Lower leg skin (tissue), 3 donors: ENCODE results near the gene GPHA2.

Source experiments
- CTCF ChIP-seq, 3 donors: fragments of 450-650 bp; IDR thresholded peaks; one replicate each; pipeline ENCODE4 v1.5.1; 2016; ENCODE audit warnings: antibody characterized with exemption in 3 of 3, mild to moderate bottlenecking in 3 of 3, moderate library complexity in 2 of 3
- POLR2A ChIP-seq, 2 donors: fragments of 450-650 bp; IDR thresholded peaks; one replicate each; pipeline ENCODE4 v1.6.1; 2016 to 2017; ENCODE audit warnings: antibody characterized with exemption in 2 of 2, mild to moderate bottlenecking in 1 of 2, moderate library complexity in 1 of 2

- TF ChIP-seq CTCF (IDR thresholded peaks at IDR 0.05) (no peak), POLR2A (IDR thresholded peaks at IDR 0.05) (no peak)
Measured at GRCh38 chr11:64897381-64898075, 38.2 kb downstream of the GPHA2 start.
